ENCODE measurements around the gene RFESD.

DNA sequence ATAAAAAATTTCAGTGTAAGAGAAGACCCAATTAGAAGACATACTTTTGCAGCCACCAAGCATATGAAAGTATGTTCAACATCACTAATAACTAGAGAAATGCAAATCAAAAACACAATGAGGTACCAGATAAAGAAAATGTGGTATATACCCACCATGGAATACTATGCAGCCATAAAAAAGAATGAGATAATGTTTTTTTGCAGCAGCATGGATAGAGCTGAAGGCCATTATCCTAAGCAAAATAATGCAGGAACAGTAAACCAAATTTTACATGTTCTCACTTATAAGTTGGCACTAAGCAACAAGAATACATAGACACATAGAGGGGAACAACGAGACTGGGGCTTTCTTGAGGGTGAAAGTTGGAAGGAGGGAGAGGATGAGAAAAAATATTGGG, 43.1 kb downstream of the RFESD start:
- TF ChIP-seq, protein P1, sequence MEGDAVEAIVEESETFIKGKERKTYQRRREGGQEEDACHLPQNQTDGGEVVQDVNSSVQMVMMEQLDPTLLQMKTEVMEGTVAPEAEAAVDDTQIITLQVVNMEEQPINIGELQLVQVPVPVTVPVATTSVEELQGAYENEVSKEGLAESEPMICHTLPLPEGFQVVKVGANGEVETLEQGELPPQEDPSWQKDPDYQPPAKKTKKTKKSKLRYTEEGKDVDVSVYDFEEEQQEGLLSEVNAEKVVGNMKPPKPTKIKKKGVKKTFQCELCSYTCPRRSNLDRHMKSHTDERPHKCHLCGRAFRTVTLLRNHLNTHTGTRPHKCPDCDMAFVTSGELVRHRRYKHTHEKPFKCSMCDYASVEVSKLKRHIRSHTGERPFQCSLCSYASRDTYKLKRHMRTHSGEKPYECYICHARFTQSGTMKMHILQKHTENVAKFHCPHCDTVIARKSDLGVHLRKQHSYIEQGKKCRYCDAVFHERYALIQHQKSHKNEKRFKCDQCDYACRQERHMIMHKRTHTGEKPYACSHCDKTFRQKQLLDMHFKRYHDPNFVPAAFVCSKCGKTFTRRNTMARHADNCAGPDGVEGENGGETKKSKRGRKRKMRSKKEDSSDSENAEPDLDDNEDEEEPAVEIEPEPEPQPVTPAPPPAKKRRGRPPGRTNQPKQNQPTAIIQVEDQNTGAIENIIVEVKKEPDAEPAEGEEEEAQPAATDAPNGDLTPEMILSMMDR (IDR thresholded peaks at IDR 0.05 in 4 of 5, conservative IDR thresholded peaks at IDR 0.05 in 1 of 5): no peak
- no peak for TF ChIP-seq POLR2A (IDR thresholded peaks at IDR 0.05)

All from gastrocnemius medialis (tissue), 4 donors.